HEK293 (cell line): ENCODE results near the gene SWT1.
"Not testable (repeated sequence)": the region's sequence is repeated elsewhere in the genome, so short reads cannot be mapped to it uniquely, and the experiment has no call there.

ENCODE experiments used
- CTCF ChIA-PET: fragments of 350-600 bp; formaldehyde crosslinking; extraction: SDS; loops from one replicate; lab custom pipeline; 2021; ENCODE audit warnings: antibody characterized with exemption; lab: Yijun Ruan, JAX
- POLR2A ChIA-PET: fragments of 300-600 bp; formaldehyde crosslinking; extraction: SDS; loops from one replicate; lab custom pipeline; 2020; ENCODE audit warnings: antibody characterized with exemption, inconsistent platforms; lab: Yijun Ruan, JAX
- H3K27ac ChIP-seq: fragments of 200-500 bp; sonication (Bioruptor generic); 2 replicates; pipeline ENCODE4 v1.5.1; 2014; ENCODE audit warnings: low read depth, low read length, control low read depth, inconsistent platforms; ENCODE audit errors: extremely low read depth
- H3K36me3 ChIP-seq, 2 experiments: fragments of 200-500 bp in 1 of 2; sonication (Bioruptor generic) in 1 of 2; 1 replicate in 1 of 2; 2 replicates in 1 of 2; pipeline ENCODE4 v1.5.1; 2014 to 2017; ENCODE audit warnings: inconsistent platforms in 2 of 2, low read length in 2 of 2; ENCODE audit not compliant: control insufficient read depth in 2 of 2, insufficient read depth in 1 of 2
- H3K4me1 ChIP-seq: fragments of 200-500 bp; sonication (Bioruptor generic); 2 replicates; pipeline ENCODE4 v1.5.1; 2014; ENCODE audit warnings: mild to moderate bottlenecking, low read length, inconsistent platforms; ENCODE audit not compliant: control insufficient read depth, insufficient read depth
- H3K4me3 ChIP-seq: 2 replicates; pipeline ENCODE4 v1.5.1; 2011; ENCODE audit warnings: low read depth, mild to moderate bottlenecking, control low read depth, low read length, moderate library complexity
- H3K9me3 ChIP-seq: fragments of 200-500 bp; sonication (Bioruptor generic); 2 replicates; pipeline ENCODE4 v1.5.1; 2014; ENCODE audit warnings: low read depth, low read length, inconsistent platforms; ENCODE audit not compliant: control insufficient read depth, insufficient read depth
- AEBP2 ChIP-seq: fragments of 450-650 bp; formaldehyde crosslinking; IDR thresholded peaks from 2 replicates; pipeline ENCODE4 v1.5.1; 2016; ENCODE audit warnings: missing biosample characterization, missing genetic modification characterization, borderline replicate concordance
- KLF10 ChIP-seq: fragments of 450-650 bp; IDR thresholded peaks from 2 replicates; pipeline ENCODE4 v1.5.1; 2018; ENCODE audit warnings: missing biosample characterization, mild to moderate bottlenecking, missing genetic modification characterization
- KLF7 ChIP-seq: fragments of 450-650 bp; formaldehyde crosslinking; IDR thresholded peaks from 2 replicates; pipeline ENCODE4 v1.5.1; 2016; ENCODE audit warnings: missing biosample characterization, missing genetic modification characterization, borderline replicate concordance
- ZBTB48 ChIP-seq: fragments of 450-650 bp; formaldehyde crosslinking; IDR thresholded peaks from 2 replicates; pipeline ENCODE4 v1.5.1; 2016; ENCODE audit warnings: missing biosample characterization, missing genetic modification characterization
- ZNF132 ChIP-seq: fragments of 450-650 bp; formaldehyde crosslinking; IDR thresholded peaks from 2 replicates; pipeline ENCODE4 v1.5.1; 2017; ENCODE audit warnings: missing biosample characterization, missing genetic modification characterization, borderline replicate concordance
- ZNF146 ChIP-seq: fragments of 450-650 bp; formaldehyde crosslinking; IDR thresholded peaks from 2 replicates; pipeline ENCODE4 v1.5.1; 2016; ENCODE audit warnings: missing biosample characterization, missing genetic modification characterization
- ZNF184 ChIP-seq: fragments of 450-650 bp; IDR thresholded peaks from 2 replicates; pipeline ENCODE4 v1.5.1; 2018; ENCODE audit warnings: missing biosample characterization, mild to moderate bottlenecking, missing genetic modification characterization
- ZNF266 ChIP-seq: fragments of 450-650 bp; formaldehyde crosslinking; IDR thresholded peaks from 2 replicates; pipeline ENCODE4 v1.5.1; 2016; ENCODE audit warnings: missing biosample characterization, missing genetic modification characterization, low read depth
- ZNF274 ChIP-seq, 2 experiments: fragments of 200-500 bp in 1 of 2; fragments of 450-650 bp in 1 of 2; sonication (Bioruptor generic) in 1 of 2; formaldehyde crosslinking in 1 of 2; IDR thresholded peaks; 2 replicates each; pipeline versions ENCODE4 v1.5.1 to v1.6.1; 2014 to 2016; ENCODE audit warnings: borderline replicate concordance in 1 of 2, inconsistent platforms in 1 of 2, low read length in 1 of 2, missing biosample characterization in 1 of 2, missing genetic modification characterization in 1 of 2
- ZNF280D ChIP-seq: fragments of 450-650 bp; formaldehyde crosslinking; IDR thresholded peaks from 2 replicates; pipeline ENCODE4 v1.5.1; 2016; ENCODE audit warnings: missing biosample characterization, missing genetic modification characterization
- ZNF292 ChIP-seq: fragments of 450-650 bp; formaldehyde crosslinking; IDR thresholded peaks from 2 replicates; pipeline ENCODE4 v1.5.1; 2016; ENCODE audit warnings: low read depth, missing biosample characterization, missing genetic modification characterization, borderline replicate concordance
- ZNF426 ChIP-seq: fragments of 450-650 bp; formaldehyde crosslinking; IDR thresholded peaks from 2 replicates; pipeline ENCODE4 v1.5.1; 2017; ENCODE audit warnings: missing biosample characterization, missing genetic modification characterization, mild to moderate bottlenecking, inconsistent platforms, moderate library complexity
- ZNF501 ChIP-seq: fragments of 450-650 bp; formaldehyde crosslinking; IDR thresholded peaks from 2 replicates; pipeline ENCODE4 v1.5.1; 2016; ENCODE audit warnings: missing biosample characterization, missing genetic modification characterization
- ZNF624 ChIP-seq: fragments of 450-650 bp; formaldehyde crosslinking; IDR thresholded peaks from 2 replicates; pipeline ENCODE4 v1.5.1; 2017; ENCODE audit warnings: missing biosample characterization, missing genetic modification characterization
- ZNF707 ChIP-seq: fragments of 450-650 bp; formaldehyde crosslinking; IDR thresholded peaks from 2 replicates; pipeline ENCODE4 v1.5.1; 2016; ENCODE audit warnings: missing biosample characterization, missing genetic modification characterization
- ZNF747 ChIP-seq: fragments of 450-650 bp; formaldehyde crosslinking; IDR thresholded peaks from 2 replicates; pipeline ENCODE4 v1.5.1; 2016; ENCODE audit warnings: missing biosample characterization, missing genetic modification characterization
- TF ChIP-seq, protein P1 (sequence below): fragments of 450-650 bp; formaldehyde crosslinking; IDR thresholded peaks from 2 replicates; pipeline ENCODE4 v1.5.1; 2016; ENCODE audit warnings: missing biosample characterization, missing genetic modification characterization

The SWT1 gene

GRCh38 chr1:185232874-185233273 lies 75.9 kb downstream of the SWT1 start:
- H3K4me3 ChIP-seq = no peak overlapping the region
- H3K4me1 ChIP-seq = no peaks in the 10 kb centered on the region
- no peaks in the 10 kb centered on the region for H3K9me3 ChIP-seq
- no peak overlapping the region for H3K27ac ChIP-seq
- ChIA-PET POLR2A (no interaction called here), CTCF (interaction anchor here (0.7 kb wide), 1 partner anchor 8 kb away, joined by 3 read pairs; no protein-coding TSS in a partner anchor)
- H3K36me3 ChIP-seq = no peaks in the 10 kb centered on the region
- TF ChIP-seq ZNF184 (tag by site-specific recombination) (no peak), ZNF624 (no peak), ZNF707 (tag by site-specific recombination) (no peak), KLF7 (tag by site-specific recombination) (no peak), ZNF426 (tag by site-specific recombination) (no peak), ZNF747 (tag by site-specific recombination) (no peak), ZNF266 (tag by site-specific recombination) (no peak)
- TF ChIP-seq, protein P1, sequence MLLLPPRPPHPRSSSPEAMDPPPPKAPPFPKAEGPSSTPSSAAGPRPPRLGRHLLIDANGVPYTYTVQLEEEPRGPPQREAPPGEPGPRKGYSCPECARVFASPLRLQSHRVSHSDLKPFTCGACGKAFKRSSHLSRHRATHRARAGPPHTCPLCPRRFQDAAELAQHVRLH (tag by site-specific recombination) = no peak

DNA sequence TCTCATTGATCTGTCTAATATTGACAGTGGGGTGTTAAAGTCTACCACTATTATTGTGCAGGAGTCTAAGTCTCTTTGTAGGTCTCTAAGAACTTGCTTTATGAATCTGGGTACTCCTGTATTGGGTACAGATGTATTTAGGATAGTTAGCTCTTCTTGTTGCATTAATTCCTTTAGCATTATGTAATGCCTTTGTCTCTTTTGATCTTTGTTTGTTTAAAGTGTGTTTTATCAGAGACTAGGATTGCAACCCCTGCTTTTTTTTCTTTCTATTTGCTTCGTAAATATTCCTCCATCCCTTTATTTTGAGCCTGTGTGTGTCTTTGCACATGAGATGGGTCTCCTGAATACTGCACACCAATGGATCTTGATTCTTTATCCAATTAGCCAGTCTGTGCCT lies 77.2 kb downstream of the SWT1 start:
- CTCF ChIA-PET, H3K27ac ChIP-seq, H3K36me3 ChIP-seq, H3K4me3 ChIP-seq, H3K4me1 ChIP-seq, H3K9me3 ChIP-seq, POLR2A ChIA-PET: not testable (repeated sequence)

- CTCF ChIA-PET = interaction anchor here (1.0 kb wide), 1 partner anchor 73 kb away, joined by 3 read pairs; no protein-coding TSS in a partner anchor
- POLR2A ChIA-PET, H3K27ac ChIP-seq, H3K9me3 ChIP-seq, H3K4me1 ChIP-seq, H3K4me3 ChIP-seq, H3K36me3 ChIP-seq: not testable (repeated sequence)
- TF ChIP-seq ZNF280D (tag by site-specific recombination) (0 out of 2 replicates have a peak, but pooled peaks have one; percentile 27), ZNF146 (peak; percentile 87)
- TF ChIP-seq, protein P1 (tag by site-specific recombination) = 0 out of 2 replicates have a peak, but pooled peaks have one; percentile 23
These were observed 80.2 kb downstream of the SWT1 start for GRCh38 chr1:185237176-185237575.

DNA sequence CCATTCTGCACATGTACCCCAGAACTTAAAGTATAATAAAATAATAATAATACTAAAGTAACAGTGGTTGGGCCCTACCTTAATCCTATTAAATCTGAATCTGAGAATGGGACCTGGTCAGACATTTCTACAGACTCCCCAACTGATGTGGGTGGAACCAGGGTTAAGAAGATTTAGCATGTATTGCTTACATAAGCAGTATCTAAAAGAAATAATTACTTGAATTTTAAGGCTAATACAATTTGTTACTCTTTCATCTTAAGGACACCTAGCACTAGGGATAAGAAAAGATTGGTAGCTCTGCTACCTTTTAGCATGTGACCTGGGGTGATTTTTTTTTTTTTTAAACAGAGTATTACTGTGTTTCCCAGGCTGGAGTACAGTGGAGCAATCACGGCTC lies 80.7 kb downstream of the SWT1 start:
- ChIA-PET POLR2A (no interaction called here), CTCF (interaction anchor here (0.7 to 1.5 kb wide), 3 partner anchors 10 to 443 kb away, joined by 3 to 8 read pairs (median 3); no protein-coding TSS in a partner anchor)
- no peaks in the 10 kb centered on the region for H3K36me3 ChIP-seq
- H3K27ac ChIP-seq = no peak overlapping the region
- no peaks in the 10 kb centered on the region for H3K9me3 ChIP-seq
- H3K4me3 ChIP-seq = no peak overlapping the region
- TF ChIP-seq ZNF292 (tag by site-specific recombination) = no peak
- no peak for TF ChIP-seq ZBTB48
- no peak for TF ChIP-seq ZNF132
- TF ChIP-seq KLF10 = no peak
- TF ChIP-seq ZNF501 = no peak
- no peak for TF ChIP-seq ZNF274 (IDR thresholded peaks at IDR 0.05; ENCODE audit: low read length)
- TF ChIP-seq ZNF274 (tag by site-specific recombination; IDR thresholded peaks at IDR 0.05; ENCODE audit: borderline replicate concordance) = no peak
- no peak for TF ChIP-seq AEBP2 (tag by site-specific recombination)
- no peaks in the 10 kb centered on the region for H3K4me1 ChIP-seq
